Left lung (tissue), 10 donors: ENCODE results near the gene TPCN1. TPM values are rescaled to one million over a fixed set of nuclear protein-coding genes. Genes with fewer than 3 reads are reported as not detected.
A peak's percentile ranks its signal among the peaks of the same experiment; 100 is the strongest.

Experiments used
- ATAC-seq: fragments of 200-7000 bp; cut with Tn5 transposase; one replicate; pipeline ENCODE4 v1.9.1; 2020; ENCODE audit warnings: moderate library complexity
- DNase-seq, 4 donors: peaks; one replicate each; pipeline ENCODE4 v3.0.0-alpha.2; 2013 to 2020
- H3K27ac ChIP-seq, 2 donors: fragments of 200-600 bp; sonication (generic) in 1 of 2; one replicate each; pipeline versions ENCODE4 v1.5.0 to v1.8.0; 2020 to 2021
- H3K27me3 ChIP-seq, 2 donors: fragments of 200-600 bp; sonication (generic) in 1 of 2; one replicate each; pipeline versions ENCODE4 v1.5.0 to v1.8.0; 2020 to 2021
- H3K36me3 ChIP-seq, 2 donors: fragments of 200-600 bp; sonication (generic) in 1 of 2; one replicate each; pipeline versions ENCODE4 v1.5.0 to v1.8.0; 2020 to 2021
- H3K4me1 ChIP-seq, 2 donors: fragments of 200-600 bp; one replicate each; pipeline ENCODE4 v1.8.0; 2021
- H3K4me3 ChIP-seq, 2 donors: fragments of 200-600 bp; sonication (generic) in 1 of 2; one replicate each; pipeline versions ENCODE4 v1.5.0 to v1.8.0; 2020 to 2021; ENCODE audit warnings: mild to moderate bottlenecking in 1 of 2
- H3K9me3 ChIP-seq, 2 donors: fragments of 200-600 bp; sonication (generic) in 1 of 2; one replicate each; pipeline versions ENCODE4 v1.5.0 to v1.8.0; 2020 to 2021
- CTCF ChIP-seq, 2 donors: fragments of 200-600 bp; sonication (generic) in 1 of 2; IDR thresholded peaks; one replicate each; pipeline versions ENCODE4 v1.5.0 to v1.8.0; 2021; ENCODE audit warnings: antibody characterized with exemption in 2 of 2
- intact Hi-C, 2 donors: fragments of 100-400 bp; cut with DNase I; formaldehyde crosslinking; loops; one replicate each; pipeline versions ENCODE4 v1.11.2 to v1.14.2; 2022
- polyA plus RNA-seq, 6 donors: library from polyadenylated mRNA; unstranded; fragments of 120-200 nt; gene quantifications; one replicate each; pipeline ENCODE4 v1.2.1, GENCODE V29; 2013; ENCODE audit not compliant: insufficient read length in 6 of 6
- total RNA-seq, 2 donors: library from RNA; stranded (reverse); fragmentation: NEBNext Ultra II Directional; extraction: Animal tissue kit (Norgen Biotek cat#: 25700); gene quantifications; one replicate each; pipeline ENCODE4 v1.2.1, GENCODE V29; 2021
- donor health status: DM: no; HTN: yes; CAD: no.
- donor health status: DM: no; HTN: no; CAD: no.

TPCN1 gene
- total and polyA plus RNA-seq, 8 donors = 24.7 to 54.1 (median 34.8) TPM

- H3K4me3 ChIP-seq = no peak overlapping the region
- TF ChIP-seq CTCF (IDR thresholded peaks at IDR 0.05) = no peak
- DNase-seq (peak in 3 of 4 donors; percentile 73 to 94 (median 84)), ATAC-seq (peak; percentile 69)
- no peaks in the 10 kb centered on the region for H3K9me3 ChIP-seq
- no peaks in the 10 kb centered on the region for H3K27me3 ChIP-seq
- H3K27ac ChIP-seq = peak overlapping the region; percentile 73 to 75
- intact Hi-C loops = no loop called here
- peaks cover 0 to 12% of the 10 kb centered on the region in 2 donors for H3K36me3 ChIP-seq
- H3K4me1 ChIP-seq = peaks cover 44 to 64% of the 10 kb centered on the region in 2 donors
Observed at GRCh38 chr12:113245695-113246477, 24.6 kb downstream of the TPCN1 start.

GRCh38 chr12:113246478-113247122 lies 25.3 kb downstream of the TPCN1 start:
- ATAC-seq = peak; percentile 20
- intact Hi-C loops = no loop called here

DNA sequence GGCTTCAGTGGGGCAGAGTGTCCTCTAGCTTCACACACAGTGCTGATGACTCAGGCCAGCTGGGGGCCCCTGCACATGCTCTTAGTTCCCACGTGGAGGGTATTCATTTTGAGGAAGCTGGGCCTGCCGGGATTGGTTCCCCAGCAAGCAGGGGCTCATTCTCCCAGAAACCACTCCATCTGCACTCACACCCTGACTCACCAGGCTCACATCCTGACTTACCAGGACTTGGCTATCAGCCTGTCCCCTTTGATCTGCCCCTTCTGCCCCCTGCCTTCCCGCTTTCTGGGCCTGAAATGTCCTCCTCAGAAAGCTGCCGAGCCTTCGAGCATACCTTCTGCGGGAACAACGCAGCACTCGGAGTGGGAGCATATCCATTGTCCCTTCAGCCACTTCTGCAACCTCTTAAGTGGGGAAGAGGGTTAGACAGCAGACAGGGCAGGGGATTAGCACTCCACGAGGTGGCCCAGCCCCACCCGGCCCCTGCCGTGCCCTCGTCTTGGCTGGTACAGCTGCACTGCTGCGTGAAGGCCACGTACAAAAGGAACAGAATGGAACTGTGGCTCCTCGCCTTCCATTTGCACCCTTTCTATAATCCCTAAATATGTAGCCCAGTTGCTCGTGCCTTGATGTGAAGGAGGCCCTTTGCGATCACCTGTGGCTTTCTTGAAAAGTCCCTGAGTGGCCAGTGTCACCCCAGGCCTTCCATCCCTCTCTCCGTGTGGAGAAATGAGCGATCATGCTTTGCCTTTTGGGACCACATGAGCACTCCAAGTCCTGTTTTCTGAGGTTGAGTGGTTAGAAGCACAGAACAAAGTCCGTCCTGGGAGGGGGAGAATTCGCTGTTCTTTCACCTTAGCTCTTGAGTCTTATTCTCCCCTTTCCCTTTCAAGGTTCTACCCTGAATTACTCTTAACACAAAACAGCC lies 26.1 kb downstream of the TPCN1 start:
- ATAC-seq (peak; percentile 3), DNase-seq (no peak)
- peaks cover 0 to 16% of the 10 kb centered on the region in 2 donors for H3K36me3 ChIP-seq
- H3K4me3 ChIP-seq = no peak overlapping the region
- no peaks in the 10 kb centered on the region for H3K9me3 ChIP-seq
- H3K4me1 ChIP-seq = peaks cover 35 to 50% of the 10 kb centered on the region in 2 donors
- TF ChIP-seq CTCF (IDR thresholded peaks at IDR 0.05) = no peak
- H3K27me3 ChIP-seq = no peaks in the 10 kb centered on the region
- intact Hi-C loops = no loop called here
- H3K27ac ChIP-seq = peak overlapping the region; percentile 73 to 75

More at GRCh38 chr12:113246478-113247122, 25.3 kb downstream of the TPCN1 start:
- no peak overlapping the region for H3K4me3 ChIP-seq
- no peak for TF ChIP-seq CTCF (IDR thresholded peaks at IDR 0.05)
- H3K27me3 ChIP-seq = no peaks in the 10 kb centered on the region
- peak overlapping the region; percentile 73 to 75 for H3K27ac ChIP-seq
- no peak for DNase-seq
- no peaks in the 10 kb centered on the region for H3K9me3 ChIP-seq
- peaks cover 0 to 12% of the 10 kb centered on the region in 2 donors for H3K36me3 ChIP-seq
- H3K4me1 ChIP-seq = peaks cover 40 to 57% of the 10 kb centered on the region in 2 donors

DNA sequence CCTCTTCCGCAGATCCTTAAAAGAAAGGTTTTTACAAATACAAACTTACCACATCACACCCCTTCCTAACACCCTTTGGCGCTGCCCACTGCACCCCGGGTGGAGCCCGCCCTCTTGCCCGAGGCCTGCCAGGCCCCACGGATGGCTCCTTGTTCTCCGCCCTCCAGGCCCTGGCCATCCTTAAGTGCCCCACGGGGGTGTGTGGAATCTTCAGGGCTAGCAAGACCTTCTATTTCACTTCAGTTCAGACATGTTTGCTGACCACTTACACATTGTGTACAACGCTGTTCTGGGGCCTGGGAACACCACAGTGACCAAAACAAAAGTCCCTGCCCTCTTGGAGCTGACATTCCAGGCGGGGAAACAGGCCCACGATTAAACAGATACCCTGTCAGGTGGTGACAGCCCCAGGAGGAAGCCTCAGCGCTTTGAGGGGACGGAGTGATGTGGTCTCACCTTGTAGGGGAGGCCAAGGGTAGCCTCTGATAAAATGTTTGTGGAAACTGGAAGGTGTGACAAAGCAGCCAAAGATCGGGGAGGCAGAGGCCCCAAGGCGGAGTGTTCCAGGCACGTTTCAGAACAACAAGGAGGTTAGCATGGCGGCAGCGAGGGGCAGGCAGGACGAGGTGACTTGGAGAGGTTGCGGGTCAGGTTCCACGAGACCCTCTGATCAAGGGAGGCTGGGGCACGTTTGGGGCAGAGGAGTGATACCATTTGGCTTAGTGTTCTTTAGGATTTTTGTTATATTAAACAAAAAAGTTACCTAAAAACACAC lies 27.0 kb downstream of the TPCN1 start:
- H3K4me3 ChIP-seq = no peak overlapping the region
- H3K9me3 ChIP-seq = peaks cover 0 to under 1% of the 10 kb centered on the region in 2 donors
- DNase-seq = no peak
- intact Hi-C loops = no loop called here
- no peaks in the 10 kb centered on the region for H3K27me3 ChIP-seq
- H3K4me1 ChIP-seq = peaks cover 33 to 42% of the 10 kb centered on the region in 2 donors
- no peak overlapping the region for H3K27ac ChIP-seq
- peaks cover 0 to 13% of the 10 kb centered on the region in 2 donors for H3K36me3 ChIP-seq
- no peak for TF ChIP-seq CTCF (IDR thresholded peaks at IDR 0.05)
- ATAC-seq = no peak
